Upper lobe of left lung (tissue), 4 donors: ENCODE results near the gene PCNX2.

Experiments
- EP300 ChIP-seq, 4 donors: sonication (generic); formaldehyde crosslinking; IDR thresholded peaks; one replicate each; pipeline ENCODE4 v1.5.1; 2017; ENCODE audit warnings: antibody characterized with exemption in 4 of 4, control low read depth in 2 of 4
- POLR2A ChIP-seq, 4 donors: fragments of 450-650 bp; IDR thresholded peaks; one replicate each; pipeline ENCODE4 v1.5.1; 2016 to 2017; ENCODE audit warnings: antibody characterized with exemption in 4 of 4, mild to moderate bottlenecking in 2 of 4
- POLR2AphosphoS5 ChIP-seq, 2 donors: sonication (generic); formaldehyde crosslinking; IDR thresholded peaks; one replicate each; pipeline ENCODE4 v1.5.1; 2017; ENCODE audit warnings: antibody characterized with exemption in 2 of 2
- TF ChIP-seq, protein P1 (sequence below), 6 experiments: fragments of 450-650 bp in 4 of 6; fragments of 200-600 bp in 2 of 6; sonication (generic) in 2 of 6; IDR thresholded peaks; one replicate each; pipeline ENCODE4 v1.5.1; 2016 to 2019; ENCODE audit warnings: antibody characterized with exemption in 6 of 6

DNA sequence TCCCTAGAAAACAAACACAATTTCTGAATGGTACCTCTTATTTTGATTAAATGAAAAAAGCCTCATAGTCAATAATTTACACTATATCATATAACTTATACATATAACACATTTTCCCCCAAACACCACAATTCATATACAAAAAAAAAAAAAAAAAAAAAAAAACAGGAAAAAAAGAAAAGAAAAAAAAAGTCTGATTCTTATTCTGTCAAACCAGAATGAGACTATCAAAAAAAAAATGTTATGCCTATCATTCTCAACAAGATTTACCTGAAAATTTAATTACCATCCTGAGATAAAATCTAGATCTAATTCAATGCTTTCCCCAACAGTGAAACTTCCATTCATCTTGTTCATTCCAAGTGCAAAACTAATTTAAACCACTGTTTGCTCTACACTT, 86.8 kb downstream of the PCNX2 start:
- TF ChIP-seq POLR2AphosphoS5 (IDR thresholded peaks at IDR 0.05): no peak
- TF ChIP-seq, protein P1, sequence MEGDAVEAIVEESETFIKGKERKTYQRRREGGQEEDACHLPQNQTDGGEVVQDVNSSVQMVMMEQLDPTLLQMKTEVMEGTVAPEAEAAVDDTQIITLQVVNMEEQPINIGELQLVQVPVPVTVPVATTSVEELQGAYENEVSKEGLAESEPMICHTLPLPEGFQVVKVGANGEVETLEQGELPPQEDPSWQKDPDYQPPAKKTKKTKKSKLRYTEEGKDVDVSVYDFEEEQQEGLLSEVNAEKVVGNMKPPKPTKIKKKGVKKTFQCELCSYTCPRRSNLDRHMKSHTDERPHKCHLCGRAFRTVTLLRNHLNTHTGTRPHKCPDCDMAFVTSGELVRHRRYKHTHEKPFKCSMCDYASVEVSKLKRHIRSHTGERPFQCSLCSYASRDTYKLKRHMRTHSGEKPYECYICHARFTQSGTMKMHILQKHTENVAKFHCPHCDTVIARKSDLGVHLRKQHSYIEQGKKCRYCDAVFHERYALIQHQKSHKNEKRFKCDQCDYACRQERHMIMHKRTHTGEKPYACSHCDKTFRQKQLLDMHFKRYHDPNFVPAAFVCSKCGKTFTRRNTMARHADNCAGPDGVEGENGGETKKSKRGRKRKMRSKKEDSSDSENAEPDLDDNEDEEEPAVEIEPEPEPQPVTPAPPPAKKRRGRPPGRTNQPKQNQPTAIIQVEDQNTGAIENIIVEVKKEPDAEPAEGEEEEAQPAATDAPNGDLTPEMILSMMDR (IDR thresholded peaks at IDR 0.05): no peak
- TF ChIP-seq POLR2A (IDR thresholded peaks at IDR 0.05): no peak
- no peak for TF ChIP-seq EP300 (IDR thresholded peaks at IDR 0.05)
